GM19468 (cell line): ENCODE data around the gene USP2.

Source experiments
- ATAC-seq: cut with Tn5 transposase; IDR thresholded peaks from one replicate; pipeline ENCODE4 v1.9.1; 2021; ENCODE audit warnings: mild to moderate bottlenecking, moderate library complexity, moderate number of reproducible peaks; ENCODE audit not compliant: unreplicated experiment; ENCODE audit errors: extremely low read depth

Gene USP2

GRCh38 chr11:119334174-119334930, 47.1 kb downstream of the USP2 start, which contains the start of gene RNF26:
Gene RNF26 (plus strand): TSS chr11:119334527. CDS start chr11:119335123, 596 bp downstream.
- peak; percentile 81 for ATAC-seq

GRCh38 chr11:119332111-119332765, 49.3 kb downstream of the USP2 start:
- ATAC-seq, result no peak

GRCh38 chr11:119330237-119330636, 51.3 kb downstream of the USP2 start:
- ATAC-seq, result no peak

GRCh38 chr11:119329320-119329719, 52.2 kb downstream of the USP2 start:
- ATAC-seq, result no peak

- no peak for ATAC-seq
These were observed 57.3 kb downstream of the USP2 start for GRCh38 chr11:119324189-119324588.

- ATAC-seq, result no peak
These were observed 57.9 kb downstream of the USP2 start for GRCh38 chr11:119323532-119324033.

- no peak for ATAC-seq
These were observed 58.5 kb downstream of the USP2 start for GRCh38 chr11:119322921-119323531.

GRCh38 chr11:119322360-119322739, 59.1 kb downstream of the USP2 start:
- no peak for ATAC-seq

- peak; percentile 4 for ATAC-seq
These were observed 60.5 kb downstream of the USP2 start for GRCh38 chr11:119320776-119321524.

GRCh38 chr11:119320240-119320775, 61.2 kb downstream of the USP2 start:
- no peak for ATAC-seq

- ATAC-seq, result no peak
These were observed 61.7 kb downstream of the USP2 start for GRCh38 chr11:119319700-119320239.

- ATAC-seq, result no peak
These were observed 62.3 kb downstream of the USP2 start for GRCh38 chr11:119319136-119319699.

GRCh38 chr11:119318240-119319135, 63.0 kb downstream of the USP2 start:
- ATAC-seq, result no peak

GRCh38 chr11:119317592-119318239, 63.8 kb downstream of the USP2 start:
- ATAC-seq, result no peak

- no peak for ATAC-seq
These were observed 64.5 kb downstream of the USP2 start, which contains the start of gene MCAM for GRCh38 chr11:119316729-119317591. Gene MCAM (minus strand): TSS chr11:119317130. CDS start chr11:119317101, 29 bp downstream.

- no peak for ATAC-seq
These were observed 65.3 kb downstream of the USP2 start for GRCh38 chr11:119316016-119316728.
